Adrenal gland (tissue), 12 donors: ENCODE results near the gene RNF113A. TPM values are rescaled to one million over a fixed set of nuclear protein-coding genes. Genes with fewer than 3 reads are reported as not detected.

Experiments used
- DNase-seq, 7 donors: peaks; one replicate each; pipeline ENCODE4 v3.0.0-alpha.2; 2019 to 2020
- H3K27ac ChIP-seq, 5 donors: fragments of 200-600 bp; sonication (generic) in 4 of 5; 1 replicate in 3 of 5; 2 replicates in 2 of 5; pipeline versions ENCODE4 v1.5.1 to v1.8.0; 2016 to 2020; ENCODE audit warnings: mild to moderate bottlenecking in 1 of 5
- H3K27me3 ChIP-seq: fragments of 200-600 bp; 2 replicates; pipeline ENCODE4 v1.8.0; 2021
- H3K36me3 ChIP-seq, 2 donors: fragments of 200-600 bp; replicated peaks in 1 of 2; 1 replicate in 1 of 2; 2 replicates in 1 of 2; pipeline versions ENCODE4 v1.5.1 to v1.8.0; 2018 to 2022
- H3K4me1 ChIP-seq, 2 donors: fragments of 200-600 bp; replicated peaks in 1 of 2; 1 replicate in 1 of 2; 2 replicates in 1 of 2; pipeline versions ENCODE4 v1.5.1 to v1.8.0; 2018 to 2021
- H3K4me3 ChIP-seq, 4 donors: fragments of 200-600 bp; sonication (generic) in 3 of 4; one replicate each; pipeline ENCODE4 v1.5.1; 2016 to 2018
- H3K9me3 ChIP-seq, 3 donors: fragments of 200-600 bp; sonication (generic) in 1 of 3; replicated peaks in 1 of 3; 1 replicate in 2 of 3; 2 replicates in 1 of 3; pipeline versions ENCODE4 v1.5.1 to v1.8.0; 2016 to 2021
- POLR2A ChIP-seq, 2 donors: fragments of 450-650 bp; IDR thresholded peaks; one replicate each; pipeline ENCODE4 v1.6.1; 2017; ENCODE audit warnings: antibody characterized with exemption in 2 of 2, mild to moderate bottlenecking in 2 of 2, moderate library complexity in 1 of 2
- WGBS, 4 donors: extraction: QIAGEN DNeasy Blood & Tissue Kit in 2 of 4; methylation state at CpG; one replicate each; pipeline versions ENCODE4 v1.1.5 to v1.1.7; 2013 to 2017; 5-methylcytosine and 5-hydroxymethylcytosine counted together
- intact Hi-C, 2 donors: fragments of 100-400 bp; cut with DNase I; formaldehyde crosslinking; loops; one replicate each; pipeline versions ENCODE4 v1.14.1 to v1.15.0; 2022 to 2023
- polyA plus RNA-seq, 3 donors: library from polyadenylated mRNA; stranded (reverse); fragments of 200-250 nt in 2 of 3; fragments of 350-450 nt in 1 of 3; fragmentation: Illumina TruSeq in 1 of 3; extraction: RNeasy Lipid Tissue Mini Kit (QIAGEN cat#74804) in 1 of 3; gene quantifications; one replicate each; pipeline ENCODE4 v1.2.3, GENCODE V29; 2013 to 2014
- total RNA-seq, 9 donors: library from RNA; depleted of rRNA in 4 of 9; stranded (reverse); fragments of >200 nt in 4 of 9; fragments of 120-200 nt in 1 of 9; fragmentation: NEBNext Ultra II Directional in 1 of 9; extraction: Animal tissue kit (Norgen Biotek cat#: 25700) in 1 of 9; gene quantifications; one replicate each; pipeline versions ENCODE4 v1.1.0 to v1.2.4, GENCODE V29; 2013 to 2023
- TF ChIP-seq, protein P1 (sequence below), 6 experiments: fragments of 450-650 bp in 4 of 6; fragments of 200-600 bp in 2 of 6; sonication (generic) in 1 of 6; IDR thresholded peaks; 1 replicate in 5 of 6; 2 replicates in 1 of 6; pipeline versions ENCODE4 v1.5.1 to v1.8.0; 2016 to 2021; ENCODE audit warnings: antibody characterized with exemption in 6 of 6, mild to moderate bottlenecking in 2 of 6, moderate library complexity in 1 of 6
- donor health status: healthy with polysubstance abuse.
- donor health status: Bipolar disorder and iron deficiency.
- donor health status: DM: yes; HTN: yes; CAD: no.
- donor health status: DM: no; HTN: no; CAD: no.
- donor health status: DM: no; HTN: no; CAD: no.
- donor health status: DM: yes; HTN: yes; CAD: no.

Gene RNF113A
- total and polyA plus RNA-seq, 12 donors: 11.5 to 21.5 (median 15.8) TPM

GRCh38 chrX:119853444-119853843, 18.1 kb downstream of the RNF113A start:
- no peak for TF ChIP-seq POLR2A (IDR thresholded peaks at IDR 0.05)
- TF ChIP-seq, protein P1, sequence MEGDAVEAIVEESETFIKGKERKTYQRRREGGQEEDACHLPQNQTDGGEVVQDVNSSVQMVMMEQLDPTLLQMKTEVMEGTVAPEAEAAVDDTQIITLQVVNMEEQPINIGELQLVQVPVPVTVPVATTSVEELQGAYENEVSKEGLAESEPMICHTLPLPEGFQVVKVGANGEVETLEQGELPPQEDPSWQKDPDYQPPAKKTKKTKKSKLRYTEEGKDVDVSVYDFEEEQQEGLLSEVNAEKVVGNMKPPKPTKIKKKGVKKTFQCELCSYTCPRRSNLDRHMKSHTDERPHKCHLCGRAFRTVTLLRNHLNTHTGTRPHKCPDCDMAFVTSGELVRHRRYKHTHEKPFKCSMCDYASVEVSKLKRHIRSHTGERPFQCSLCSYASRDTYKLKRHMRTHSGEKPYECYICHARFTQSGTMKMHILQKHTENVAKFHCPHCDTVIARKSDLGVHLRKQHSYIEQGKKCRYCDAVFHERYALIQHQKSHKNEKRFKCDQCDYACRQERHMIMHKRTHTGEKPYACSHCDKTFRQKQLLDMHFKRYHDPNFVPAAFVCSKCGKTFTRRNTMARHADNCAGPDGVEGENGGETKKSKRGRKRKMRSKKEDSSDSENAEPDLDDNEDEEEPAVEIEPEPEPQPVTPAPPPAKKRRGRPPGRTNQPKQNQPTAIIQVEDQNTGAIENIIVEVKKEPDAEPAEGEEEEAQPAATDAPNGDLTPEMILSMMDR (IDR thresholded peaks at IDR 0.05): no peak
- Histone ChIP-seq H3K36me3 (no peaks in the 10 kb centered on the region), H3K27me3 (no peaks in the 10 kb centered on the region), H3K4me1 (no peaks in the 10 kb centered on the region), H3K27ac (peak overlapping the region in 2 of 5 donors; percentile 38 to 76), H3K9me3 (no peaks in the 10 kb centered on the region), H3K4me3 (peak overlapping the region in 1 of 4 donors; percentile 77)
- 23 to 52% (median 39%) methylated on average over 10 of the region's 10 CpGs for WGBS, 4 donors
- intact Hi-C loops: no loop called here
- DNase-seq: peak in 1 of 7 donors; percentile 2

- intact Hi-C loops: no loop called here
- peak within 1 kb of the TSS in 3 of 4 donors; percentile 32 to 77 (median 33) for H3K4me3 ChIP-seq
These were observed 18.9 kb downstream of the RNF113A start, which contains the start of gene UPF3B for GRCh38 chrX:119852382-119853353. UPF3B (minus strand) TSS chrX:119852963; CDS start chrX:119852928, 35 bp downstream.

DNA sequence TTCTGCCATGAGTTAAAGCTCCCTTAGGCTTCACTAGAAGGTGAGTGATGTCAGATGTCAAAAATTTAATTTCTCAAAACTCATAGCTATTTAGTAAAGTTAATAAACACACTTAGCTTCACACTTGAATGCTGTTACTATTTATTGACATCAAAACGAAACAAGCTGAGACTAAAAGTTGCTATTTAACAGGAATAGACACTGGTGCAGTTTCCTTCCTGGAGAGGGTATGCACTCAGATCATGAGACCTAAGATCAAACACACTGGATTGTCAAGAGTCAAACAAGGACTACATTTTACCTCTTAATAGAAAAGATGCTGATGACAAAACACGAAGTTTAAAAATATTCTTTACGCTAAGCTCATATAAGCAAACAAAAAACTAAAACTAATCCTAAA, 37.6 kb downstream of the RNF113A start:
- H3K27me3 ChIP-seq: no peaks in the 10 kb centered on the region
- no peaks in the 10 kb centered on the region for H3K9me3 ChIP-seq
- intact Hi-C loops: no loop called here
- H3K4me1 ChIP-seq: no peaks in the 10 kb centered on the region
- 75 to 94% (median 83%) methylated on average over 3 of the region's 3 CpGs for WGBS, 4 donors
- peaks cover 0 to 20% of the 10 kb centered on the region in 2 donors for H3K36me3 ChIP-seq
- DNase-seq: no peak
- H3K4me3 ChIP-seq: no peak overlapping the region
- H3K27ac ChIP-seq: no peak overlapping the region
- TF ChIP-seq, protein P1 (IDR thresholded peaks at IDR 0.05): no peak
- no peak for TF ChIP-seq POLR2A (IDR thresholded peaks at IDR 0.05)

More at GRCh38 chrX:119852382-119853353, 18.9 kb downstream of the RNF113A start, which contains the start of gene UPF3B:
- peak; percentile 94 to 99 (median 98) for DNase-seq
- TF ChIP-seq, protein P1 (IDR thresholded peaks at IDR 0.05): no peak
- TF ChIP-seq POLR2A (IDR thresholded peaks at IDR 0.05): peak; percentile 22 to 76
- Histone ChIP-seq H3K27me3 (no peaks in the 10 kb centered on the region), H3K27ac (peak within 1 kb of the TSS; percentile 68 to 96 (median 76)), H3K4me1 (no peaks in the 10 kb centered on the region), H3K36me3 (no peaks in the 10 kb centered on the region), H3K9me3 (no peaks in the 10 kb centered on the region)
- WGBS, 4 donors: 0 to 40% (median 11%) methylated on average over 16 to 54 of the region's 54 CpGs

GRCh38 chrX:119828446-119828845, 43.1 kb downstream of the RNF113A start:
- 86 to 100% (median 91%) methylated on average over 5 of the region's 5 CpGs for WGBS, 4 donors
- intact Hi-C loops: no loop called here
- DNase-seq: no peak

More at GRCh38 chrX:119828446-119828845, 43.1 kb downstream of the RNF113A start:
- Histone ChIP-seq H3K9me3 (no peaks in the 10 kb centered on the region), H3K27me3 (no peaks in the 10 kb centered on the region), H3K4me3 (no peak overlapping the region), H3K4me1 (no peaks in the 10 kb centered on the region), H3K36me3 (peaks cover 0 to under 1% of the 10 kb centered on the region in 2 donors), H3K27ac (no peak overlapping the region)
- TF ChIP-seq POLR2A (IDR thresholded peaks at IDR 0.05): no peak
- TF ChIP-seq, protein P1 (IDR thresholded peaks at IDR 0.05): no peak
